Esophagus (tissue), 2 donors: ENCODE data around the gene COPS9. TPM values are rescaled to one million over a fixed set of nuclear protein-coding genes. Genes with fewer than 3 reads are reported as not detected.

ENCODE experiments used
- H3K27ac ChIP-seq, 2 donors: one replicate each; pipeline ENCODE4 v1.5.1; 2013; ENCODE audit warnings: low read depth in 2 of 2, mild to moderate bottlenecking in 2 of 2, inconsistent platforms in 1 of 2, low read length in 1 of 2, moderate library complexity in 1 of 2
- H3K27me3 ChIP-seq, 2 donors: one replicate each; pipeline ENCODE4 v1.6.1; 2013; ENCODE audit warnings: low read length in 2 of 2, control low read depth in 1 of 2, mild to moderate bottlenecking in 1 of 2; ENCODE audit not compliant: insufficient read depth in 2 of 2, control insufficient read depth in 1 of 2
- H3K36me3 ChIP-seq, 2 donors: one replicate each; pipeline ENCODE4 v1.6.1; 2013; ENCODE audit warnings: low read length in 1 of 2; ENCODE audit not compliant: control insufficient read depth in 2 of 2, insufficient read depth in 2 of 2
- H3K4me1 ChIP-seq, 2 donors: one replicate each; pipeline ENCODE4 v1.6.1; 2013; ENCODE audit warnings: low read length in 1 of 2; ENCODE audit not compliant: control insufficient read depth in 2 of 2, insufficient read depth in 2 of 2
- H3K4me3 ChIP-seq, 2 donors: one replicate each; pipeline ENCODE4 v1.5.1; 2013; ENCODE audit warnings: low read length in 2 of 2, mild to moderate bottlenecking in 2 of 2, low read depth in 1 of 2, moderate library complexity in 1 of 2
- H3K9me3 ChIP-seq, 2 donors: one replicate each; pipeline ENCODE4 v1.6.1; 2013; ENCODE audit warnings: mild to moderate bottlenecking in 2 of 2, low read depth in 1 of 2, low read length in 1 of 2, moderate library complexity in 1 of 2; ENCODE audit not compliant: control insufficient read depth in 2 of 2, insufficient read depth in 1 of 2
- WGBS, 2 donors: extraction: QIAGEN DNeasy Blood & Tissue Kit; methylation state at CpG; one replicate each; pipeline ENCODE4 v1.1.7; 2013; 5-methylcytosine and 5-hydroxymethylcytosine counted together
- polyA plus RNA-seq, 2 donors: library from polyadenylated mRNA; stranded (reverse); fragments of 200-250 nt; gene quantifications; one replicate each; pipeline ENCODE4 v1.2.3, GENCODE V29; 2013
- donor health status: healthy with polysubstance abuse.
- donor health status: Bipolar disorder and iron deficiency.

COPS9 gene
- polyA plus RNA-seq = 100 to 1,000 TPM; 240 to 270 TPM

- no peaks in the 10 kb centered on the region for H3K9me3 ChIP-seq
- H3K27ac ChIP-seq = peak within 1 kb of the TSS; percentile 23 to 62
- H3K4me1 ChIP-seq = peaks cover 5 to 18% of the 10 kb centered on the region in 2 donors
- 0 to 1% methylated on average over 66 to 79 of the region's 79 CpGs for WGBS, 2 donors
- peaks cover 5 to 18% of the 10 kb centered on the region in 2 donors for H3K36me3 ChIP-seq
- H3K27me3 ChIP-seq = no peaks in the 10 kb centered on the region
- peak within 1 kb of the TSS; percentile 74 to 94 for H3K4me3 ChIP-seq
These were observed at the start of gene COPS9 for GRCh38 chr2:240136013-240136670. TSS of gene COPS9 (minus strand) at chr2:240136305. CDS start at chr2:240136284, 21 bp downstream.

- no peaks in the 10 kb centered on the region for H3K27me3 ChIP-seq
- H3K9me3 ChIP-seq = peaks cover 0 to 6% of the 10 kb centered on the region in 2 donors
- H3K36me3 ChIP-seq = no peaks in the 10 kb centered on the region
- no peak overlapping the region for H3K4me3 ChIP-seq
- H3K4me1 ChIP-seq = peaks cover 0 to 5% of the 10 kb centered on the region in 2 donors
- no peak overlapping the region for H3K27ac ChIP-seq
- 47 to 65% methylated on average over 3 of the region's 3 CpGs for WGBS, 2 donors
These were observed 48.6 kb upstream of the COPS9 start for GRCh38 chr2:240184656-240185055.

GRCh38 chr2:240183875-240184590, 47.9 kb upstream of the COPS9 start:
- H3K4me3 ChIP-seq = no peak overlapping the region
- 79 to 90% methylated on average over 13 of the region's 13 CpGs for WGBS, 2 donors
- H3K9me3 ChIP-seq = peaks cover 0 to 6% of the 10 kb centered on the region in 2 donors
- no peaks in the 10 kb centered on the region for H3K27me3 ChIP-seq
- H3K27ac ChIP-seq = no peak overlapping the region
- H3K4me1 ChIP-seq = peaks cover 0 to 6% of the 10 kb centered on the region in 2 donors
- no peaks in the 10 kb centered on the region for H3K36me3 ChIP-seq

GRCh38 chr2:240183006-240183874, 47.1 kb upstream of the COPS9 start:
- Histone ChIP-seq H3K27ac (no peak overlapping the region), H3K4me1 (peaks cover 0 to 6% of the 10 kb centered on the region in 2 donors), H3K9me3 (peaks cover 0 to 5% of the 10 kb centered on the region in 2 donors), H3K36me3 (no peaks in the 10 kb centered on the region), H3K4me3 (no peak overlapping the region), H3K27me3 (no peaks in the 10 kb centered on the region)
- 77 to 80% methylated on average over 22 of the region's 22 CpGs for WGBS, 2 donors

GRCh38 chr2:240182476-240182875, 46.4 kb upstream of the COPS9 start:
- Histone ChIP-seq H3K27me3 (no peaks in the 10 kb centered on the region), H3K4me3 (no peak overlapping the region), H3K9me3 (peaks cover 0 to 2% of the 10 kb centered on the region in 2 donors), H3K4me1 (peaks cover 0 to 6% of the 10 kb centered on the region in 2 donors), H3K27ac (no peak overlapping the region), H3K36me3 (no peaks in the 10 kb centered on the region)
- WGBS, 2 donors = 76 to 78% methylated on average over 4 of the region's 4 CpGs

- WGBS, 2 donors = 85 to 89% methylated on average over 5 of the region's 5 CpGs
- no peaks in the 10 kb centered on the region for H3K9me3 ChIP-seq
- no peak overlapping the region for H3K4me3 ChIP-seq
- H3K27me3 ChIP-seq = no peaks in the 10 kb centered on the region
- H3K27ac ChIP-seq = no peak overlapping the region
- H3K36me3 ChIP-seq = no peaks in the 10 kb centered on the region
- H3K4me1 ChIP-seq = peaks cover 0 to 6% of the 10 kb centered on the region in 2 donors
These were observed 45.9 kb upstream of the COPS9 start for GRCh38 chr2:240182001-240182400.

GRCh38 chr2:240179941-240180666, 44.0 kb upstream of the COPS9 start:
- Histone ChIP-seq H3K9me3 (no peaks in the 10 kb centered on the region), H3K27me3 (no peaks in the 10 kb centered on the region), H3K4me1 (peaks cover 0 to 6% of the 10 kb centered on the region in 2 donors), H3K27ac (no peak overlapping the region), H3K36me3 (no peaks in the 10 kb centered on the region), H3K4me3 (no peak overlapping the region)
- 56 to 65% methylated on average over 8 of the region's 8 CpGs for WGBS, 2 donors

- Histone ChIP-seq H3K27me3 (no peaks in the 10 kb centered on the region), H3K36me3 (no peaks in the 10 kb centered on the region), H3K4me3 (no peak overlapping the region), H3K9me3 (no peaks in the 10 kb centered on the region), H3K27ac (no peak overlapping the region), H3K4me1 (peaks cover 0 to 6% of the 10 kb centered on the region in 2 donors)
- WGBS, 2 donors = 76 to 80% methylated on average over 11 of the region's 11 CpGs
These were observed 43.2 kb upstream of the COPS9 start for GRCh38 chr2:240179186-240179815.
